NCI-H146 (cell line): ENCODE results near the gene GZMM.

Experiments used
- DNase-seq: peaks from one replicate; lab custom pipeline; 2025; lab: John Stamatoyannopoulos, UW

GZMM gene

GRCh38 chr19:543910-544608 is at the start of gene GZMM:
GZMM (plus strand) TSS chr19:544053; CDS start chr19:544072, 19 bp downstream.
- no peak for DNase-seq

DNA sequence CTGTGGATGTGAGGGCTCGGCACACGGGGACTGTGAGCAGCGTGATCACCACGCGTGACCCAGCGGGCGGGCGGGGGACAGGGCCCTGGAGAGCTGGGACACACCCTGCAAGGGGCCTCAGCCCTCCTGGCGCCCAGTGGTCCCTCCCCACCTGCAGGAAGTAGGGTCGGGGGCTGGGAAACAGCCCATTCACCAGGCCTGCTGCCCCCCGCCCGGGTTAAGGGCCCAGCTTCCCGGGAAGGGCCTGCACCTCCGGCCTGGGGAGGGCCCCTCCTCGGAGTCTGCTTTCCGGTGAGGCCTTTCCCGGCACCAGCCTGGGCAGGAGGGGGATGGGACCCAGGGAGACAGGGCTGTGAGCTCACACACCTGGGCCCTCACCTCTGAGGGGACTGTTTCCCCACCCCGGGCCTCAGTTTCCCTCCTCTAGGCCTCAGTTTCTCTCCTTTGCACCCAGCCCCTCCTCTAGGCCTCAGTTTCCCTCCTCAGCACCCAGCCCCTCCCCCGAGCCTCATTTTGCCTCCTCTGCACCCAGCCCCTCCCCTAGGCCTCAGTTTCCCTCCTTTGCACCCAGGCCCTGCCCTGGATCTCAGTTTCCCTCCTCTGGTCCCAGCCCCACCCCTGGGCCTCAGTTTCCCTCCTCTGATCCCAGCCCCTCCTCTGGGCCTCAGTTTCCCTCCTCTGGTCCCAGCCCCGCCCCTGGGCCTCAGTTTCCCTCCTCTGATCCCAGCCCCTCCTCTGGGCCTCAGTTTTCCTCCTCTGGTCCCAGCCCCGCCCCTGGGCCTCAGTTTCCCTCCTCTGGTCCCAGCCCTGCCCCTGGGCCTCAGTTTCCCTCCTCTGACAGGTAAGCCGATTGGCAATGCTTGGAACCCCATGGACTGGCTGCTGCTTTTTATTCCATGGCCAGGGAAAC is 49.4 kb upstream of the GZMM start:
- DNase-seq = no peak

DNA sequence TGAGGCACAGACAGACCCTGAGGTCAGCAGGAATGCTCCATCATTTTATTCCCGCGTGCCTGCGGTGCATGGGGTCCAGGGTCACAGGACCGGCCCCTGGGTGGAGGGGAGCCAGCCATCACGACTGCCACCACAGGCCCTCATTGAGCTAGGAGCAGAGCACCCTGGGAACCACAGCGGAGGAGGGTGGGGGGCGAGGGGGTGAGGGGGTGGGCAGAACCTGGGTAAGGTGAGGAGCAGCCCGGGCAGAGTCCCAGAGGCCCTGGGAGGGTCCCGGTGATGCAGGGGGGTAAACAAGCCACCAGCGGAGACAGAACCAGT is 48.8 kb upstream of the GZMM start:
- no peak for DNase-seq

DNA sequence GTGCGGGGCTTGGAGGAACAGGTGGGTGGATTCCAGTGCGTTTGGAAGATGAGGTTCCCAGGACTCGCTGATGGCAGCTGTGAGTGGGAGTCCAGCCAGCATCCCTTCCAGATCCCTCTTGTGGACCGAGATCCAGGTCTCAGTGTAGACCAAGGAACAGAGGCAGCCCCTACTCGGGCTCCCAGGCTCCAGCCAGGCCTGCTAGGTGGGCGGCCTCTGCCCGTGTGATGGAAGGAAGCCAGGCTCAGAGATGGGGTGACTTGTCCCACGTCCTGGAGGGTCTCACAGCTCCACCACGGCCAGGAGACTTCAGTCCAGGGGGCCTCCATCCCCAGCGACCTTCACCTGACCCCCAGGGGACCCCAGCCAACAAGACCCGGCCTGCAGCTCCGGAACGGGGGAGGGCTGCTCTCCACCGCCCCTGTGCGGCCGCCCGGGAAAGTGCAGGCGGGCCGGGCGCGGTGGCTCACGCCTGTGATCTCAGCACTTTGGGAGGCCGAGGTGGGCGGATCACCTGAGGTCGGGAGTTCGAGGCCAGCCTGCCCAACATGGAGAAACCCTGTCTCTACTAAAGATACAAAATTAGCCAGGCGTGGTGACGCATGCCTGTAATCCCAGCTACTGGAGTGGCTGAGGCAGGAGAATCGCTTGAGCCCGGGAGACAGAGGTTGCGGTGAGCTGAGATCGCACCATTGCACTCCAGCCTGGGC is 48.3 kb upstream of the GZMM start:
- DNase-seq = no peak

DNA sequence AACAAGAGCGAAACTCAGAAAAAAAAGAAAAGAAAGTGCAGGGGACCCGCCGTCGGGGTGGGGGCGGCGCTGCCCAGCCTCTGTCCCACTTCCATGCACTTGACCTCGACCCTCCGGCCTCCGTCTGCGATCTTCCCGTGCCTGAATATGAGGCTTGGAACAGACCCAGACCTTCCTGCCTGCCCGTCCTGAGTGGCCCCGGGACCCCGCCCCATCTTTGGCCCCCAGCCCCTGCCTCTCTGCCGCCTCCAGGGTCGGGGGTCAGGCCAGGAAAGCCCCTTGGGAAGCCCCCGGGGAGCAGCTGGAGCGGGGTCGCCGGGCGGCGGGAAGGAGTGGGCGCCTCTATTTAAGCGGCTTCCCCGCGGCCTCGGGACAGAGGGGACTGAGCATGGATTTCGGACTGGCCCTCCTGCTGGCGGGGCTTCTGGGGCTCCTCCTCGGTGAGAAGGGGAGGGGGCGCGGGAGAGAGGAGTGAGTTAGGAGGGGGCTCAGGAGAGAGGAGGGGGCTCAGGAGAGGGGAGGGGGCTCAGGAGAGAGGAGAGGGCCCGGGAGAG is 47.7 kb upstream of the GZMM start, which contains the start of gene MADCAM1:
TSS of gene MADCAM1 (plus strand) at position 375 of the 554 bp plus-strand sequence. CDS start at position 389, 14 bp downstream.
- DNase-seq = no peak

DNA sequence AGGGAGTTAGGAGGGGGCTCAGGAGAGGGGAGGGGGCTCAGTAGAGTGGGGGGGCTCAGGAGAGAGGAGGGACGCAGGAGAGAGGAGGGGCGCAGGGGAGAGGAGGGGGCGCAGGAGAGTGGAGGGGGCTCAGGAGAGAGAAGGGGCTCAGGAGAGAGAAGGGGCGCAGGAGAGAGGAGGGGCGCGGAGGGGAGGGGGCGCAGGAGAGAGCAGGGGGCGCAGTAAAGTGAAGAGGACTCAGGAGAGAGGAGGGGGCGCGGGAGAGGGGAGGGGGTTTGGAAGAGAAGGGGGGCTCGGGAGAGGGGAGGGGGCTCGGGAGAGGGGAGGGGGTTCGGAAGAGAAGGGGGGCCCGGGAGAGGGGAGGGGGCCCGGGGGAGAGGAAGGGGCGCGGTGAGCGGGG is 46.9 kb upstream of the GZMM start:
- DNase-seq = no peak

GRCh38 chr19:497491-497868 is 46.4 kb upstream of the GZMM start:
- no peak for DNase-seq

GRCh38 chr19:497869-498510 is 45.9 kb upstream of the GZMM start:
- DNase-seq = no peak

DNA sequence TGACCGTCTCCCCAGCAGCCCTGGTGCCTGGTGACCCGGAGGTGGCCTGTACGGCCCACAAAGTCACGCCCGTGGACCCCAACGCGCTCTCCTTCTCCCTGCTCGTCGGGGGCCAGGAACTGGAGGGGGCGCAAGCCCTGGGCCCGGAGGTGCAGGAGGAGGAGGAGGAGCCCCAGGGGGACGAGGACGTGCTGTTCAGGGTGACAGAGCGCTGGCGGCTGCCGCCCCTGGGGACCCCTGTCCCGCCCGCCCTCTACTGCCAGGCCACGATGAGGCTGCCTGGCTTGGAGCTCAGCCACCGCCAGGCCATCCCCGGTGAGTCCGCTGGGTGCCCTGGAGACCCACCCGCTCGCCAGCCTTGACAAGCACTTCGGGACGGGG is 45.4 kb upstream of the GZMM start:
- DNase-seq = no peak

DNA sequence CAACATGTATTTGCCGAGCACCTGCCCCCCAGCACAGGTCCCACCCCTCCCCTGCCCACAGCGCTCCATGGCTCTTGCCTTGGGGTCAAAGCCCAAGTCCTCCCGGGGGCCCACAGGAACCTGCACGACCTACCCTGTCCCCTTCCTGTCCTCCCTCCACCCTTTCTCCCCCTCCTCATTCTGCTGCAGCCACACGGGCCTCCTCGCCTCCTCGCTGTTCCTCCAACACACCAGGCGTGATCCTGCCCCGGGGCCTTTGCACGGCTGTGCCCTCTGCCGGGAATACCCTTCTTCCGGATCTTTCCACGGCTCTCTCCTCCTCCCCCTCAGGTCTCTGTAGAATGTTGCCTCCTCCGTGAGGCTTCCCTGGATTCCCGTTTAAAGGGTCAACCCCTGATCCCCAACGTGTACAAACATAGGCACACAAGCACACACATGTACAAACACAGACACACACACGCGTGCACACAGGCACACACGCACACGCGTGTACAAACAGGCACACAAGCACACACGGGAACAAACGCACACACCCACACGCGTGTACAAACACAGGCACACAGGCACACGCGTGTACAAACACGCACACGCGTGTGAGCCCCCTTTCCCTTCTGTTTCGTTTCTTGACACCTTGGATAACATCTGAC is 44.8 kb upstream of the GZMM start:
- DNase-seq = no peak

GRCh38 chr19:501646-502045 is 42.2 kb upstream of the GZMM start:
- DNase-seq = no peak

- no peak for DNase-seq
Observed at GRCh38 chr19:504616-505015, 39.2 kb upstream of the GZMM start.

GRCh38 chr19:506404-507285 is 37.2 kb upstream of the GZMM start:
- DNase-seq = peak; percentile 98

DNA sequence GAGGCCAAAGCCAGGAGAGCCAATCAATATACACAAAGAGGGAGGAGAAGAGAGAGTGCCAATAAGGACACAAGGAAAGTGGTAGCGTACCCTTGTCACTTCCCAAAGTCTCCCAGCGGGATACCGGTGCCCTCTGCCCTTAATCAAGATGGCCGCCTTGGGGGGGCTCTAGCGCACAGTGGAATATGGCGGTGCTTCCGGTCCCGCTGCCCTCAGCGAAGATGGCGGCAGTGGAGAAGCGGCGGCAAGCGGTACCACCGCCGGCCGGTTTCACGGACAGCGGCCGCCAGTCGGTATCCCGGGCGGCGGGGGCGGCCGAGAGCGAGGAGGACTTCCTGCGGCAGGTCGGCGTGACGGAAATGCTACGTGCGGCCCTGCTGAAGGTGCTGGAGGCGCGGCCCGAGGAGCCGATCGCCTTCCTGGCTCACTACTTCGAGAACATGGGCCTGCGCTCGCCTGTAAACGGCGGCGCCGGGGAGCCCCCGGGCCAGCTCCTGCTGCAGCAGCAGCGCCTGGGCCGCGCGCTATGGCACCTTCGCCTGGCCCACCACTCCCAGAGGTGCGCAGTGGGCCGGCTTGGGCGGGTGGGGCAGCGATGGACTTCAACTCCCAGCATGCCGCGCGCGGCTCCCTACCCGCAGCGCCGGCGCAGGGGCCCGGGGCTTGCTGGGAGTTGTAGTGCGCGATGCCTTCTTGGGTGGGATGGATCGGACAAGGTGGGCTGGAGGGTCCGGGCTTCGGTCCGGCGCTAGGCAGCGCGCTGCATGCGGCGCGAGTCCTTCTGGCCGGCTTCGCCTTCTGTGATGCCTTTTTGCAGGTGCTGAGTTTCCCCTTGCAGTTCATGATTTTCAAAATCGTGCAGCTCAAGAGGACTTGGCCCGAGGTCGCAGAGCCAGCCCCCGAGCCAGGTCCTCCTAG is 36.3 kb upstream of the GZMM start, which contains the start of gene TPGS1:
TSS of gene TPGS1 (plus strand) at position 212 of the 918 bp plus-strand sequence. CDS start at position 222, 10 bp downstream.
- DNase-seq = peak; percentile 67

- DNase-seq = peak; percentile 38
Observed at GRCh38 chr19:508204-509150, 35.4 kb upstream of the GZMM start.

DNA sequence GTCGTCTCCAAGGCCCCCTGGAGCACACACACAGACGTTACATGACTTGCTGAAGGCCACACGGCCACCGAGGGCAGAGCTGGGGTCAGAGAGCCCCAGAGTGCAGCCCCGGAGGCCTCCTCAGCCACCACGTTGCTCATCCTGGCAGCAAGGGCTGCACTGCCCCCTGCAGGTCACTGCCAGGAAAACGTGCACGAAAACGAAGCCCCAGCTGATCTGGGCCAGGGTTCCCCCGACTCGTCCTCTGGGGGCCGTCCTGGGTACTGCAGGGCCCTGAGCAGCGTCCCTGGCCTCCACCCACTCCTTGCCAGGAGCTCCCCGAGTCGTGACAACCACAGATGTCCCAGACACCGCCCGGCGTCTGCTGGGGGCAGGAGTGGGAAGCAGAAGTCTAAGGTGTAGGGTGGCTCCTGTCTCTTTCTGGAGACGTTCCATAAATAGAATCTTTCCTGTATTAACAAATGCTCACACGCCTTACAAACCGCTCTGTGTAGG is 33.2 kb upstream of the GZMM start:
- peak; percentile 80 for DNase-seq

- DNase-seq = peak; percentile 98
Observed at GRCh38 chr19:511101-511851, 32.6 kb upstream of the GZMM start.
